Right renal pelvis (tissue), 4 donors: ENCODE measurements around the gene CSNK1G1. TPM values are rescaled to one million over a fixed set of nuclear protein-coding genes. Genes with fewer than 3 reads are reported as not detected.
"Not testable (repeated sequence)": the region's sequence is repeated elsewhere in the genome, so short reads cannot be mapped to it uniquely, and the experiment has no call there.

Experiments
- DNase-seq, 4 donors: peaks; one replicate each; pipeline ENCODE4 v3.0.0-alpha.2; 2013; ENCODE audit warnings: low read depth in 4 of 4, low spot score in 3 of 4, missing footprints in 1 of 4
- polyA plus RNA-seq, 4 donors: library from polyadenylated mRNA; unstranded; fragments of 120-200 nt; gene quantifications; one replicate each; pipeline ENCODE4 v1.2.1, GENCODE V29; 2013; ENCODE audit not compliant: insufficient read length in 4 of 4

The CSNK1G1 gene
- polyA plus RNA-seq, 4 donors: 18.7 to 23.1 (median 21.1) TPM

DNA sequence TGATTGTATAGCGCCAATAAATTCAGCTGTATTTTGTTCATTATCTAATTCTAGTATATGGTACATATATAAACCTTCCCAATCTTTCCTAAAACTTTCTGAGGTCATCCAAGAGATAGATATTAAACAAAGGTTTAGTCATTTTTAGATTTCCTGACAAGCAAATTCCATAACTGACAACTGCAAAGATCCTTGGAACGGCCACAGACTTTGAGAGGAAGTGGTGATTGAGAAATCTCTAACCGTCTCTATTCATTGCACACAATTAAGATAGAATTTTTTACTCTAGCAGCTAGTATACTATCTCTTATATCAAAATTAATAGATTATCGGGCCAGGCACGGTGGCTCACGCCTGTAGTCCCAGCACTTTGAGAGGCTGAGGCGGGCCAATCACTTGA lies 4.7 kb downstream of the CSNK1G1 start:
- DNase-seq: no peak

DNA sequence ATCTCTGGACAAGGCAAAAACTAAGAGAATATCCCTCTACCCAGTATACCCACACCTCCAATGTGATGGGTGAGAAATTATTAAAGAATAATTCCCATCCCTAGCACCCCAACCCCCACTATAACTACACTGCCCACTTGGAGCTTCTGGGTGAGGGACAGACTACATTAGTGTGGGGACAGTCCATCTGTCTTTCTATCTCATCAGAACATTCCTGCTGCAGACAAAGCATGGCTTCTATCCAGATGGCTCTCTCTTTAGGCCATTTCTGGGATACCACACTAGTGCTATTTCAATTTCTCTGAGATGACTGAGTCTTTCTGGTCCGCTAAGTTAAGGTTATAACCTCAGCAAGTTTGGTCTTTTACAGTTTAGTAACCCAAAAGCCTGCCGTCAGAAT lies 6.6 kb downstream of the CSNK1G1 start:
- no peak for DNase-seq

DNA sequence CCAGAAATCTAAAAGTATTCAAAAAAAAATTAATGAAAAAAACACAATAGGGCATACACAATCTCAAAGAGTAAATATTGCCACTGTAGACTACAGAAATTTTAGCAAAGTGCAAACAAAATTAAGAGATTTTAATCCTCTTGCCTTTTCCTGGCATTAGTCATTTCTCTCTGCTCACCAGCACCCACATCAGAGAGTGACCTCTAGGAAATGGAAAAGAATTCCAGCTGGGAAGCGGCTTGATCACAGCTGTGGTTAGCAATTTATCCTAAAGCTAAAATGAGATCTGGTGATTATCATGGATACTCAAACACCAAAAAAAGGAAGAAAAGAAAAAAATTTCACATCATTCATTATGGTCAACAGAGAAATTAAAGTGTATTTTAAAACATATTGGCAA lies 7.5 kb downstream of the CSNK1G1 start:
- DNase-seq: no peak

GRCh38 chr15:64346242-64346641 lies 9.7 kb downstream of the CSNK1G1 start:
- not testable (repeated sequence) for DNase-seq

GRCh38 chr15:64344651-64345294 lies 11.2 kb downstream of the CSNK1G1 start:
- DNase-seq: no peak

DNA sequence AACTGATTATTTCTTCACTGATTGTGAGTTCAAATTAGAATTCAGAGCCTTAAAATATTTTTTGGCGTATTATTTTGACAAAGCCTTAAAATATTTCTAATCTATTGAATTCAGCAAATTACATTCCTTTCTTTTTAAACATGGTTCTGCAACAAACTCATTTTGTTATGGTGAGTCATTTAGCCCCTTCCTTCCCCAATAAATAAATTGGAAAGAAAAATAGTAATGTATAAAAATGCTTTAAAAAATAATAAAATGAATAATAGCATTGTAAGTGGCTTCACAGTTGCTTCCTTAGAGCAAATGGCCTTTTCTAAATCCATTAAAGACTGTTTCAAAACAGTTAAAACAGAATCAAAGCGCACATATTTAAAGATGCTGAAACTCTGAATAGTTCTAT lies 12.1 kb downstream of the CSNK1G1 start:
- DNase-seq: no peak

GRCh38 chr15:64343222-64343621 lies 12.8 kb downstream of the CSNK1G1 start:
- DNase-seq: no peak

GRCh38 chr15:64341961-64342360 lies 14.0 kb downstream of the CSNK1G1 start:
- DNase-seq: no peak

- no peak for DNase-seq
Measured at GRCh38 chr15:64340355-64340754, 15.6 kb downstream of the CSNK1G1 start.

GRCh38 chr15:64337761-64338160 lies 18.2 kb downstream of the CSNK1G1 start:
- DNase-seq: no peak

DNA sequence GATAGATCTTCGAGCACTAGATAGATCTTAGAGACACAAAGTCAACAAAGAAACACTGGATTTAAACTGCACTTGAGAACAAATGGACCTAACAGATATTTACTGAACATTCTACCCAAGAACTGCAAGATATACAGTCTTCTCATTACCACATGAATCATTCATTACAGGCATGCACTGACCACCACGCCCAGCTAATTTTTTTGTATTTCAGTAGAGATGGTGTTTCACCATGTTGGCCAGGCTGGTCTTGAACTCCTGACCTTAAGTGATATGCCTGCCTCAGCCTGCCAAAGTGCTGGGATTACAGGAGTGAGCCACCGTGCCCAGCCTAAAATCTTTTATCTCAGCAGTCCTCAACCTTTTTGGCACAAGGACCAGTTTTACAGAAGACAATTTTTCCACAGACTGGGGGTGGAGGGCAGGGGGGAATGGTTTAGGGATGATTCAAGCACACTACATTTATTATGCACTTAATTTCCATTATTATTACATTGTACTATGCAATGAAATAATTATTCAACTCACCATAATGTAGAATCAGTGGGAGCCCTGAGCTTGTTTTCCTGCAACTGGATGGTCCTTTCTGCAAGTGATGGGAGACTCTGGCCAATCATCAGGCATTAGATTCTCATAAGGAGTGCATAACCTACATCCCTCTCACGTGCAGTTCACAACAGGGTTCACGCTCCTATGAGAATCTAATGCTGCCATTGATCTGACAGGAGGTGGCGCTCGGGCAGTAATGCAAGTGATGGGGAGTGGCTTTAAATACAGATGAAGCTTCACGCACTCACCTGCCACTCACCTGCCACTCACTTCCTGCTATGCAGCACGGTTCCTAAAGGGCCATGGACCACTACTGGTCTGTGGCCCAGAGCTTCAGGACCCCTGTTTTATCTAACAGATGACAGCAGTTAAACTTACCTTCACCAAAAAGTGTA lies 21.7 kb downstream of the CSNK1G1 start:
- no peak for DNase-seq

- DNase-seq: no peak
Measured at GRCh38 chr15:64333516-64333915, 22.5 kb downstream of the CSNK1G1 start.

GRCh38 chr15:64331668-64332067 lies 24.3 kb downstream of the CSNK1G1 start:
- not testable (repeated sequence) for DNase-seq

DNA sequence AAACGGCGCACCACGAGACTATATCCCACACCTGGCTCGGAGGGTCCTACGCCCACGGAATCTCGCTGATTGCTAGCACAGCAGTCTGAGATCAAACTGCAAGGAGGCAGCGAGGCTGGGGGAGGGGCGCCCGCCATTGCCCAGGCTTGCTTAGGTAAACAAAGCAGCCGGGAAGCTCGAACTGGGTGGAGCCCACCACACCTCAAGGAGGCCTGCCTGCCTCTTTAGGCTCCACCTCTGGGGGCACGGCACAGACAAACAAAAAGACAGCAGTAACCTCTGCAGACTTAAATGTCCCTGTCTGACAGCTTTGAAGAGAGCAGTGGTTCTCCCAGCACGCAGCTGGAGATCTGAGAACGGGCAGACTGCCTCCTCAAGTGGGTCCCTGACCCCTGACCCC lies 29.0 kb downstream of the CSNK1G1 start:
- DNase-seq: not testable (repeated sequence)

GRCh38 chr15:64326458-64326857 lies 29.5 kb downstream of the CSNK1G1 start:
- not testable (repeated sequence) for DNase-seq

- no peak for DNase-seq
Measured at GRCh38 chr15:64324165-64324877, 31.7 kb downstream of the CSNK1G1 start.

DNA sequence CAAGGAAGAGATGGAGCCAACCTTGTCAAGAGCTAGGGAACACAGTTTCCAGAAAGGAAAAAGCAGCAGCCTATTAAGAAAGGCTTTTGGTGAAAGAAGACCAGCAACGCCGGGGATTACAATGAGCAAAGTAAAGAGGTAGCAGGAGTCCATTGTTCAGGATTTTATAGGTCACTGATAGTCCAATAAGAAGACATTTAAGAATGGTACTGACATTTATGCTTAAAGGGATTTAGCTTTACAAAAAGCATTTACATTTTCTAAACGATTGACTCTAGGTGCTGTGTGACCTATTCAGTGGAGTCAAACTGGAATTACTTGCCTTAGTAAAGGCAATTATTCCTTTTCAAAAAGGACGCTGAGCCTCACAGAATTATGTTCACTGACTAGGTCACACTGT lies 40.8 kb downstream of the CSNK1G1 start:
- no peak for DNase-seq

DNA sequence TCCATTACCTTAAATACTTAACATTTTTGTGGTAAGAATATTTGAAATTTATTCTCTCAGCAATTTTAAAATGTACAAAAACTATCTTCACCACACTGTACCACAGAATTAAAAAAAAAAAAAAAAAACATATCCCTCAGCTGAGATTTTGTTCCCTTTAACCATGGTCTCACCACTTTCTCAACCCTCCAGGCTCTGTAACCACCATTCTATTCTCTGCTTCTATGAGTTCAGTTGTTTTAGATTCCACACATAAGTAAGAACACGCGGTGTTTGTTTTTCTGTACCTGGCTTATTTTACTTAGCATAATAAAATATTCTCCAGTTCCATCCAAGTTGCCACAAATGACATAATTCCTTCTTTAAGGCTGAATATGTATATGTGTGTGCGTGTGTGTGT lies 41.5 kb downstream of the CSNK1G1 start:
- no peak for DNase-seq

DNA sequence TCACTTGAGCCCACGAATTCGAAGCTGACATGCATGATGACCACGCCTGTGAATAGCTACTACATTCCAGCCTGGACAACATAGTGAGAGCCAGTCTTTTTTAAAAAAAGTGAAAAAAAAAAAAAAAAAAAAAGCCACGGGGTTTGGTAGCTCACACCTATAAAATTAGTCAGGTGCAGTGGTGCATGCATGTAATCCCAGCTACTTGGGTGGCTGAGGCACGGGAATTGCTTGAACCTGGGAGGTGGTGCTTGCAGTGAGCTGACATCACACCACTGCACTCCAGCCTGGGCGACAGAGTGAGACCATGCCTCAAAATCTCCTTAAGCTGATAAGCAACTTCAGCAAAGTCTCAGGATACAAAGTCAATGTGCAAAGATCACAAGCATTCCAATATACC lies 44.4 kb downstream of the CSNK1G1 start:
- no peak for DNase-seq

GRCh38 chr15:64310036-64310435 lies 45.9 kb downstream of the CSNK1G1 start:
- DNase-seq: no peak

DNA sequence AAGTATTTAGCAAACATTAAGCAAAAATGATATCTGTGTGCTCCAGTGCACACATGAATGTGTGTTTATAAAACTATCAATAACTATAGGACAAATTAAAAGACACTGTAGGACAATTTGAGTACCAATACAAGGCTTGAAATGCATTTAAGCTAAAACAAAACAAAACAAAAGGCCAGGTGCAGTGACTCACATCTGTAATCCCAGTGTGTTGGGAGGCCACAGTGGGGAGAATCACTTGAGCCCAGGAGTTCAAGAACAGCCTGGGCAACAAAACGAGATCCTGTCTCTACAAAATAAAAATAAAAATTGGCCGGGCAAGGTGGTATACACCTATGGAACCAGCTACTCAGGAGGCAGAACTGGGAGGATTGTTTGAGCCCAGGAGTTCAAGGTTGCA lies 50.7 kb downstream of the CSNK1G1 start:
- no peak for DNase-seq
